HG02938 (cell line): ENCODE results near the gene CCDC190.
"Not testable (repeated sequence)": the region's sequence is repeated elsewhere in the genome, so short reads cannot be mapped to it uniquely, and the experiment has no call there.

Experiments
- ATAC-seq: cut with Tn5 transposase; IDR thresholded peaks from one replicate; pipeline ENCODE4 v1.9.1; 2021; ENCODE audit warnings: mild to moderate bottlenecking, moderate library complexity; ENCODE audit not compliant: unreplicated experiment

The CCDC190 gene

GRCh38 chr1:162838863-162839262 lies 22.1 kb downstream of the CCDC190 start:
- ATAC-seq, result no peak

DNA sequence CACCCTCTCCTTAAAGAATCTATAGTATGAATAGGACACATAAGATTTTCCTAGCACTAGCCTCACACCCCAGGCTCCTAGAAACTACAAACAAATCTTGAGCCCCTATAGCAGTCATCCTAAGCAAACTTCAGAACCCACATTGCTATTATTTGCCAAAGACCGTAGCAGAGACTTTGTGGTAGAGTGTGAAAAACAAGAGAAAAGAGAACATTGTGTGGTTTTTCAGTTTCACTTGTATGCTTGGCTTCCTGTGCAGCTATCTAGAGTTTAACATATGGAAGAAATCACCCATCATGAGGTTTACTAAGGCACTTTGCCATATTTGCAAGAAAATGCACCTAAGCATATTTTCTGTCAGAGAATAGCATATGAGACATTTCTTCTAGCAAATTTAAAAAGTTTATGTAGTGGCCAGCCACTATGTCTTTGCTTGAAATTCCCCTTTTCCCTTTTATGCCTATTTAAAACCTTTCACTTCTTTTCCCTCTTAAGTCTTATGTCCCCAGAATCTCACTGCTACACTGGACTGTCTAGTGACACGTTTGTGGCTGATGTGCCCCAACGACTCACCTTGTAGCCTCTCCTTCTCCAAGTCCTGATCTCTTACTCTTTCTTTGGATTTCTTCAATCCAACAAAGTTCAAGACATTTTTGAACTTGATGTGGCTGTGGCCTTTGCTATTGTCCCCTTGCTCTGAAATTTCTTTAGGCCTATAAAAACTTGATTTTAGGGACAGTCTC lies 25.6 kb downstream of the CCDC190 start:
- peak; percentile 85 for ATAC-seq

DNA sequence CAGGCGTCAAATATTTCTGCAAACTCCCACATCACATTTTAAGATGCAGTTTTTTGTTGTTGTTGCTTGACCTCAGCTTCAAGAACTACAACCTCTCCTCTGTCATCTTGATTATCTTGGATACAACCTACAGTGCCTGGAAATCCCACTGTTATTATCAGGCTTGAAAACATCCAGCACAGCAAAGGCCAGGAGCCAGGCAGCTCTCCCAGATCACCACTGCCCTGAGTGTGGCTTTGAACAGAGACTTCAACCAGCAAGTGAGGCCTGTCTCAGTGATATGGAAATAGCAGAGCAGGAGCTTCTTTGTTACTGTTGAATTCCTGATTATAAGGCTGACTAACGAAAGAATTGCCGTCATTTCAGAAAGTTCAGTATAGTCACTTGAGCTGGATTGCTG lies 28.5 kb downstream of the CCDC190 start:
- no peak for ATAC-seq

DNA sequence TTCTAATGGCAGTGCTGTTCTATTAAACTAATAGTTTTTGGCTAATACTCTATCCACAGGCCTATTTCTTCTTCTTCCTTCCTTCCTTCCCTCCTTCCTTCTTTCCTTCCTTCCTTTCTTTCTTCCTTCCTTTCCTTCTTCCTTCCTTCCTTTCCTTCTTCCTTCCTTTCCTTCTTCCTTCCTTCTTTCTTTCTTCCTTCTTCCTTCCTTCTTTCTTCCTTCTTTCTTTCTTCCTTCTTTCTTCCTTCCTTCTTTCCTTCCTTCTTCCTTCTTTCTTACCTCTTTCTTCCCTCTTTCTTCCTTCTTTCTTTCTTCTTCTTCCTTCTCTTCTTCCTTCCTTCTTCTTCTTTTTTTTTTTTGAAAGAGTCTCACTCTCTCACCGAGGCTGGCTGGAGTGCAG lies 31.7 kb downstream of the CCDC190 start:
- no peak for ATAC-seq

- no peak for ATAC-seq
Measured at GRCh38 chr1:162823771-162824525, 37.0 kb downstream of the CCDC190 start.

DNA sequence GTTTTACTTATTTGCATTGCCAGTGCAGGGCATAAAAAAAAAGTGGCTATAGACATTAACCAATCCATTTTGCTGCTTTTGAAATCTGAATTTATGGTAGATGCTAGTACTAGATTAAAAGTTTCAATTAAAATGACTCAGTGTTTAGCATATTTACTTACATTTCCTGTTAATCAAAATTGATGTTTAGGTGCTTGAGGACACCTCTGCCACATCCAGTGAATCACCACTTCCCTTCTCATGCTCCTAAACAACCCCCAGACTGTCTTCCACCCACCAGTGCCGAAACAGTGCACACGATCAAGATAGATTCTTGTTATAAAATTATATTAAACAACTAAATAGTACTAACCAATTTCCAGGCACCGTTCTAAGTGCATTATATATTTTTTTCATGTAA lies 37.7 kb downstream of the CCDC190 start:
- no peak for ATAC-seq

- no peak for ATAC-seq
Measured at GRCh38 chr1:162822391-162823200, 38.4 kb downstream of the CCDC190 start.

GRCh38 chr1:162818666-162819065 lies 42.3 kb downstream of the CCDC190 start:
- not testable (repeated sequence) for ATAC-seq

DNA sequence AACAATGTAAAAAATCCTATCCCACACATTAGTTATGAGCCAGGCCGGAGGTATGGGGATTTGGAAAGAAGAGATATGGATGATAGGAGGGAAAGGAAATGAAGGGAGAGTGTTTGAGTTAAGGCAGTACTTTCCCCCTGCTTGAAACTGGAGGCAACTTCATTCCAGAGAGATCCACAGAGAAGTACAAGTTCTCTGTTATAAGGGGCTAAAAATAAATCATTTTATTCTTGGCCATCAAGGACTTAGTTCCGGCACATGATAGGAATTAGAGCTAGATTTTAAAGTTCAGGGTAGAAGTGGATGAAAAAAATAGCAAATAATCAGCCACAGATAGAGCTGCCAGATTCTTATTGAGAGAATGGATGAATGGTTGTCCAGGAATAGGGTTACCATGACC lies 42.8 kb downstream of the CCDC190 start:
- not testable (repeated sequence) for ATAC-seq

DNA sequence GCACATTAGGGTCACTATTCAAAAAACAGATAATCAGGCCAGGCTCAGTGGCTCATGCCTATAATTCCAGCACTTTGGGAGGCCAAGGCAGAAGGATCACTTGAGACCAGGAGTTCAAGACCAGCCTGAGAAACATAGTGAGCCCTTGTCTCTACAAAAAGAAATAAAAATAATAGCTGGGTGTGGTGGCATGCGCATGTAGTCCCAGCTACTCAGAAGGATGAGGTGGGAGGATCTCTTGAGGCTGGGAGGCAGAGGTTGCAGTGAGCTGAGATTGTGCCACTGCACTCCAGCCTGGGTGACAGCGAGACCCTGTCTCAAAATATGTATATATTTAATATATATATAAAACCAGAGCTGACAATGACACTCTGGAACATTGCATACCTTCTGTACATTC lies 48.6 kb downstream of the CCDC190 start:
- not testable (repeated sequence) for ATAC-seq

DNA sequence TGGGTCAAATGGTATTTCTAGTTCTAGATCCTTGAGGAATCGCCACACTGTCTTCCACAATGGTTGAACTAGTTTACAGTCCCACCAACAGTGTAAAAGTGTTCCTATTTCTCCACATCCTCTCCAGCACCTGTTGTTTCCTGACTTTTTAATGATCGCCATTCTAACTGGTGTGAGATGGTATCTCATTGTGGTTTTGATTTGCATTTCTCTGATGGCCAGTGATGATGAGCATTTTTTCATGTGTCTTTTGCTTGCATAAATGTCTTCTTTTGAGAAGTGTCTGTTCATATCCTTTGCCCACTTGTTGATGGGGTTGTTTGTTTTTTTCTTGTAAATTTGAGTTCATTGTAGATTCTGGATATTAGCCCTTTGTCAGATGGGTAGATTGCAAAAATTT lies 53.5 kb downstream of the CCDC190 start:
- not testable (repeated sequence) for ATAC-seq
